OCI-M1 (cell line): ENCODE data around the gene PIR.

Experiments
- DNase-seq: peaks from one replicate; lab custom pipeline; 2025; lab: John Stamatoyannopoulos, UW

The PIR gene

DNA sequence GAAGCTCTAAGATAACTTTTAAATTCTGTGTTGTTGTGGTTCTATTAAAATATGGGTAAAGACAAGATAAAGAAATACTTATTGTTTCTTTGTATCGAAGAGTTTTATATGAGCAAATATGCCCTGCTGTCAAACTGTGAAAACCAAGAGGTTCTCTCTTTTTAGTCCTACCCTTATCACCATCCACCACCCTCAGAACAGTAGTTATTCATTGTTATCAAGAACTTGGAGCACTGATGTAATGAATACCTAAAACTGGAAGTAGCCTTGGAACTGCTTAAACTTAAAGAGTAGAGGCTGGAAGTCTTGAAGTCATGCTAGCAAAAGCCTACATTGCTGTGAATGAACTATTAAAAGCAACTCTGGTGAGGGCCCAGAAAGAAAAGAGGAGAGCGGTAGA is 9.2 kb downstream of the PIR start:
- DNase-seq: peak; percentile 59

DNA sequence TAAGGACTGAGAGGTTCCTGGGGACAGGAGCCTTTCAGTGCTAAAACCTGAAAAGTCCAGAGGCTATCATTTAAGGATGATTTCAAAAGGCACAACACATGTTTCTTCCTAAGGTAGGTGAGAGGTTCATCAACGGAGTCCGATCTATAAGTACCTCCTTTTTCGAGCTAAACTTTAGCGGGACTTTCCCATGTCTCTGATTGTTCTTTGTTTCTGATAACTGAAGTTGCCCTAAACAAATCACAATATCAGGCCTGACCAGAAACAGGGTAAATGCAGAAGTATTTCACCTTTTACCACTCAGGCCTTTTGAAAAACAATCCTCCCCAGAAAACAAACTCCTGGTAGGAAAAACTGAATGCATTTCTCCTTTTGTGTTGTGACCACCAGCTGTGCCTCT is 17.6 kb downstream of the PIR start:
- no peak for DNase-seq

DNA sequence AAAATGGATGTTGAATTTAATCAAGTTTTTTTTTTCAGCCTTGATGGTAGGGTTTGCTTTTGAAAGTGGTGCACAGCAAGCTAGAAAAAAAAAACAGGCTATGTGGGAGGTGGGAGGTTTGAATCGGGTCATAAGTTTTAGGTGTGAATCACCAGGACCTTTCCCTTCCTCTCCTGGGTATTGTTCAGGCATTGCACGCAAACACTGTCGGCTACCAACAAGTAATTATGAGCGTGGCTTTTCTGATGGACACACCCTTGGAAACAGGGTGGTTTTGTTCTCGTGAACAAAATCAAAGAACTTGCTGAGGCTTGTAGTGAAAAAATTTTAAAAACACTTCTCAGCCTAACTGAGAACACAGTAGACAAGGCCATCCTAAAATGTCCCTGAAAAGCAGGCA is 18.1 kb downstream of the PIR start:
- no peak for DNase-seq

DNA sequence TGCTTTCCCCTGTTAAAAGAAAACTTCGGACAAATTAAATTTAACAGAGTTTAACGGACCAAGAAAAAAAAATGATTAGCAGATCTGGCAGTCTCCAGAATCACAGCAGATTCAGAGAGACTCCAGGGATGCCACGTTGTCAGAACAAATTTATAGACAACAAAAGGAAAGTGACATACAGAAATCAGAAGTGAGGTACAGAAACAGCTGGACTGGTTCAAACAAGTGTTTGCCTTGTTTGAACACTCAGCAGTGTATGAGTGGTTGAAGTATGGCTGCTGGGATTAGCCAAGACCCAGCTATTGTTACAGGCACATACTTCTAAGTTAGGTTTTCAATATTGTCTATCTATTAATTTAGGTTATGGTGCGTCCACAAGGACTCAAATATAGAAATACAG is 19.1 kb downstream of the PIR start:
- DNase-seq: no peak

GRCh38 chrX:15472531-15472930 is 20.6 kb downstream of the PIR start:
- peak; percentile 1 for DNase-seq

DNA sequence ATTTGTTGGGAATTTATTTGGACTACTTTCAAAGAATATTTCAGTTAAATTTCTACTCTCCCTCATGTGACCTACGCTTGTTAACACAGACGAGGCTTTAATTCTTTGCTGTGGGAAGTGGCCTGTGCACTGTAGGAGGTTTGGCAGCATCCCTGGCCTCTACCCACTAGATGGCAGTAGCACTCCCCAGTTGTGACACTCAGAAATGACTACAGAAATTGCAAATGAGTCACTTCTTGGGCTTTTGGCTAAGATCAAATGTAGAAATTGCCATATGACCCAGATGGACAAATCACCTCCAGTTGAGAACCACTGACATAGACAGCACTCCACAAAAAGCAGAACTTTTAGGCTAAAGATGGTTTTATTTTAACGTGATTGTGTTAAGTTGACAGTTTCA is 22.1 kb downstream of the PIR start:
- peak; percentile 84 for DNase-seq

- DNase-seq: no peak
Observed at GRCh38 chrX:15469613-15470012, 23.5 kb downstream of the PIR start.

- peak; percentile 66 for DNase-seq
Observed at GRCh38 chrX:15468036-15468435, 25.1 kb downstream of the PIR start.

GRCh38 chrX:15465896-15466651 is 27.1 kb downstream of the PIR start:
- DNase-seq: no peak

- DNase-seq: no peak
Observed at GRCh38 chrX:15465347-15465746, 27.8 kb downstream of the PIR start.

- DNase-seq: no peak
Observed at GRCh38 chrX:15464704-15465103, 28.4 kb downstream of the PIR start.

DNA sequence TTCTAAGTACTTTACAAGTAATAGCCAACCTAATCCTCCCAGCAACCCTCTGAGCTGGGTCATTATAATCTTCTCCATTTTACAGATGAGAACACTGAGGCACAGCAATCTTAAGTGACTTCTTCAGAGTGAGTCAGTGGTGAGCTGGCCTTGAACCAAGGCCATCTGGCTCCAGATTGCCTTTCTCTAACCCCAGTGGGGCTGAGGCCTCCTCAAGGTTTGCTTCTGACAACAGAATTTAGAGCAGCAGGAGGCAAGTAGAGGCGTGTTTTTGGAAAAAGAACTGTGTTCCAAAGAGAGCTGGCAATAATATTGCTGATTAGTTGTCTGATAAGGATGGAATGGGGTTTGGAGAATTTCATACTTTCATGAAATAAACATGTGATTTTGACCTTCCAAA is 41.2 kb downstream of the PIR start:
- no peak for DNase-seq

DNA sequence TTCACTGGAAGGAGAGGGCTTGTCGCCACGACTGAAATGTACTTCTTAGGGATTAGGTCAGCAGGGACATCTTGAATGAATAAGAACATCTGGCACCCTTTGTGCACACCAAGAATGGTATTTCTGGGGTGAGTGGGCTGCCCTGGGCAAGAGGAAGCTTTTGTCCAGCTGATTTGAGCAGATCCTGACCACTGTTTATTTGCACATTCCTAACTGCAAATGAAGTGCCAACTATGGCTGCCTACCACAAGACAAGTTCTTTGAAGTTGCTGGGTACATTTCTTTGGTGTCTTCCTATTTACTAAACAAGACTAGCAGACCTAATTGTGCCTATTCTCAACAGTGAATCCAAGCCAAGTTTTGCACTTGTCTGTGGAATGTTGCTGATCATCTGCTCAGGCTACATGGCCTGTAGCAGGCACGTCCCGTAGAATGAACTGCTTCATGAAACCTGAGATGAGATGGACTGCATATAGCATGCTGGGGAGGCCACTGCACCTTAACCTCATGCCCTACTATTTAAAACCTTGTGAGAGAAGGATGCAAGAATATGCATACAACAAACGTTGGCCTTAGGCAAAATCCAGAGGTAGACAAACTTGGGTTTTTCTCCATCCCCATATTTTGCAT is 45.0 kb downstream of the PIR start:
- no peak for DNase-seq

GRCh38 chrX:15441464-15441863 is 51.7 kb downstream of the PIR start:
- no peak for DNase-seq

- no peak for DNase-seq
Observed at GRCh38 chrX:15438332-15438731, 54.8 kb downstream of the PIR start.

DNA sequence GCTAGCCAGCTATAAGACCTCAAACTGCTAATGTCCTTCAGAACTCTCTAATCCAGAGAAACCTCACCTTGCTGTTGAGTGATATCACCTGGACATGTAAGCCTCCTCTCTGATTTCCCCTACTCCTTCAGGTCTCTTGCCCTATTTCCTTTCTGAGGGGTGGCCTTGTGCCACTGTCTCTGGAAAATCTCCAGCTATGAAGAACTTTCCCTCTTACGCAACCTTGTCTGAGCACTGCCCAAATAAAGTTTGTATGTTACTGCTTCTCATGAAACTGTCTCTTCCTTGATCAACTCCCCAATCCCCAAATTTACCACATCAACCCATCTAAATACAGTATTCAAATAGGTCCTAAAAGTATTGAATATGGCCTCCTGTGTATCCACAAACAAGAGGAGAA is 55.4 kb downstream of the PIR start:
- no peak for DNase-seq

DNA sequence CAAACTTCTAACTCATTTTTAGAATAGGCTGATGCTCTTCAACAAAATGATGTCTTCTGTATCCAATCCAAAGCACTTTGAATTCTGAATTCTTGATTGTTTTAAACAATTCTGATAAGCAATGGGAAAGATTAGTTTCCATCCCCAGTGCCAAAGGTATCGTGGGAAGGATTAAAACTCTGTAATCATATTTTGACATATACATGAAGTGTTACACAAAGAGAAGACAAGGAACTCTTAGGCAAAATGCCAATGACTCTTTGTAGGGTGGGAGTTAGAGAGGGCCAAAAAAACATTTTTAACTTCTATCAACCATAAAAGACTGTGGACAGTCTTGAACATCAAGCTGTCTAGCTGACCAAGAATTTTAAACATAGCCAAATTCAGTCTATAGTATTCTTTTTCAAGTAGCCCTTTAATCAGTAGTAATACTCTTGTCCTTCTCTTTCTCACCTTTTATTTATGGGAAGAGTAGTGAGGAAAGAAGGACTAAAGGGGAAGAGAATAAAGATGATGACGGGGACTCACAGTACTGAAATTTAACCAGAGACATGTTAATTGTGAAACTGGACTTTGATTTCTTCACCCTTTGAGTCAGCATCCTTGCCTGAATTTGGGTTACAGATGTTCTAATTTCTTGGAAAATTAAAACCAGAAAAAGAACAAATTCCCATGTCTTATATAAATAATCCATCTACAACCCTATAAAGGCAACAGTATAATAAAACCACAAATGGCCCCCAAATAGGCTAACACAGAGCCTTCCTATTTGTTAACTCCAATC is 57.1 kb downstream of the PIR start:
- DNase-seq: no peak

DNA sequence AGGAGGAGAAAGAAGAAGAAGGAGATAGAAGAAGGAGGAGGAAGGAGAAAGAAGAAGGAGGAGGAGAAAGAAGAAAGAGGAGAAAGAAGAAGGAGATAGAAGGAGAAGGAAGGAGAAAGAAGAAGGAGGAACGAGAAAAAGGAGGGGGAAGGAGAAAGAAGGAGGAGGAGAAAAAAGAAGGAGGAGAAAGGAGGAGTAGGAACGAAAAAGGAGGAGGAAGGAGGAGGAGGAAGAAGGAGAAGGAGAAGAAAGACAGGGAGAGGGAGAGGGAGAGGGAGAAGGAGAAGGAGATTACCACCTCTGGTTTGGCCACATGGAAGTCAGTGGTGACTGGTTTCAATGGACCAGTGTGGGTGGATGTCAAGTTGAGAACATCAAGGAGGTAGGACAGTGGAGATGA is 58.9 kb downstream of the PIR start:
- DNase-seq: no peak

DNA sequence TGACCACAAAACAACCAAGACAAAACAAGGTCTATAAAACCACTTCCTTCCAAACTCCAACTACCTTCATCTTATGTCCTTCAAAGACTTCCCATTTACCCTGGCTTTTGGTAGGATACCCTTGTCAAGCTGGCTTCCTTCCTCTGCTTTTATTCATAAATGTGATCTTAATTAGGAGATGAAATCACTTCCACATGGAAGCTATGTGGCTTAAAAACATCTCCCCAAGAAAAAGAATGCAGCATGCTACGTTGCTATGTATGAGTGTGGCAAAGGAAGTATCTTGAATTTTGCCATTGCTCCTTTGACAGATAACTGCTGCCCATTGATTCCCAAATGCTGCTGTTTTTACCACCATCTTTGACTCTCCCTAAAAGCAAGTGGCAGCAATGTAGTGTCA is 62.5 kb downstream of the PIR start:
- no peak for DNase-seq

GRCh38 chrX:15430076-15430475 is 63.1 kb downstream of the PIR start:
- DNase-seq: no peak

- no peak for DNase-seq
Observed at GRCh38 chrX:15425024-15425423, 68.1 kb downstream of the PIR start.

- DNase-seq: no peak
Observed at GRCh38 chrX:15418707-15419181, 74.4 kb downstream of the PIR start.
